ENCODE data around the gene ZNF302. TPM values are rescaled to one million over a fixed set of nuclear protein-coding genes. Genes with fewer than 3 reads are reported as not detected.

Gene ZNF302
- total RNA-seq, 1 experiment from 2014 or later, result 23.3 TPM

DNA sequence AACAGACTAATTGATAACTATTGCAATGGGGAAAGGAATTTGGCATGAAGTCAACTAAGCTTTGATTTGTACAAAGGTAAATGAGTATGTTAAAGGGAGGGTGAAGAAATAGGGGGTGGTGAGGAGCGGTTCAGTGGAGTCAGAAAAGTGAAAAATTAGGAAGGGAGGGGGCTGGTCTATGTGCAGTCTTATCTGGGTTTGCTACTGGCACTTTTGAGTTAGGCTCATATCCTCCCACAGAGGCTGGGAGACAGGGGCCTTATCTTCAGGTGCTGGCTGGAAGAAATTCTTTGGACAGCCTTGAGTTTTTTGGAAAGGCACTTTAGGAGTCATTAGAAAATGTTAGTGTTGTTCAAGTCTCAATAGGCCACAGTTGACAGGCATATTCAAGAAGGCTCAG lies 11.1 kb downstream of the ZNF302 start:
- DNase-seq, result no peak
- H3K4ac ChIP-seq (ENCODE audit: low read depth, low read length), result no peak overlapping the region
- H3K9me3 Mint-ChIP-seq, result peaks cover 51 to 76% of the 10 kb centered on the region in 2 experiments
- H3K4me1 ChIP-seq (ENCODE audit: insufficient read depth, low read length), result no peaks in the 10 kb centered on the region
- H3K23me2 ChIP-seq (ENCODE audit: insufficient read length, low read depth, low read length, poor library complexity, severe bottlenecking), result no peaks in the 10 kb centered on the region
- H3K4me3 Mint-ChIP-seq, result no peak overlapping the region
- H2BK15ac ChIP-seq (ENCODE audit: low read depth, low read length), result no peak overlapping the region
- H3K56ac ChIP-seq (ENCODE audit: insufficient read length, low read depth, low read length), result no peak overlapping the region
- no peak overlapping the region for H3K27ac ChIP-seq (ENCODE audit: insufficient read length, low read depth, low read length)
- peaks cover 22 to 27% (median 25%) of the 10 kb centered on the region in 3 experiments for H3K36me3 Mint-ChIP-seq (ENCODE audit: insufficient read depth in 1 of 3, low read depth in 3 of 3)
- H3K9me3 ChIP-seq (ENCODE audit: control insufficient read depth, low read depth, low read length), result peaks cover 13% of the 10 kb centered on the region
- no peak overlapping the region for H3K4me2 ChIP-seq (ENCODE audit: insufficient read depth, insufficient read length, low read length)
- H3T11ph ChIP-seq (ENCODE audit: low read length), result no peak overlapping the region
- TF ChIP-seq, protein P1, sequence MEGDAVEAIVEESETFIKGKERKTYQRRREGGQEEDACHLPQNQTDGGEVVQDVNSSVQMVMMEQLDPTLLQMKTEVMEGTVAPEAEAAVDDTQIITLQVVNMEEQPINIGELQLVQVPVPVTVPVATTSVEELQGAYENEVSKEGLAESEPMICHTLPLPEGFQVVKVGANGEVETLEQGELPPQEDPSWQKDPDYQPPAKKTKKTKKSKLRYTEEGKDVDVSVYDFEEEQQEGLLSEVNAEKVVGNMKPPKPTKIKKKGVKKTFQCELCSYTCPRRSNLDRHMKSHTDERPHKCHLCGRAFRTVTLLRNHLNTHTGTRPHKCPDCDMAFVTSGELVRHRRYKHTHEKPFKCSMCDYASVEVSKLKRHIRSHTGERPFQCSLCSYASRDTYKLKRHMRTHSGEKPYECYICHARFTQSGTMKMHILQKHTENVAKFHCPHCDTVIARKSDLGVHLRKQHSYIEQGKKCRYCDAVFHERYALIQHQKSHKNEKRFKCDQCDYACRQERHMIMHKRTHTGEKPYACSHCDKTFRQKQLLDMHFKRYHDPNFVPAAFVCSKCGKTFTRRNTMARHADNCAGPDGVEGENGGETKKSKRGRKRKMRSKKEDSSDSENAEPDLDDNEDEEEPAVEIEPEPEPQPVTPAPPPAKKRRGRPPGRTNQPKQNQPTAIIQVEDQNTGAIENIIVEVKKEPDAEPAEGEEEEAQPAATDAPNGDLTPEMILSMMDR (conservative IDR thresholded peaks at IDR 0.05), result no peak
- H4K91ac ChIP-seq (ENCODE audit: insufficient read length, low read depth, low read length), result no peak overlapping the region
- H4K5ac ChIP-seq (ENCODE audit: insufficient read length, low read depth, low read length), result no peak overlapping the region
- no peak overlapping the region for H3K18ac ChIP-seq (ENCODE audit: insufficient read length, low read depth, low read length)
- H3K14ac ChIP-seq (ENCODE audit: insufficient read depth, low read length), result no peak overlapping the region
- WGBS (ENCODE audit: extremely low coverage, insufficient read length, low lambda C conversion rate), result 100% methylated on average over 1 of the region's 1 CpG
- no peak overlapping the region for H2AFZ ChIP-seq (ENCODE audit: low read length)
- no peaks in the 10 kb centered on the region for H3K79me1 ChIP-seq (ENCODE audit: insufficient read depth, low read depth, low read length, poor library complexity, severe bottlenecking)
- H2BK20ac ChIP-seq (ENCODE audit: low read depth, low read length, poor library complexity, severe bottlenecking), result no peak overlapping the region
- H3K27ac Mint-ChIP-seq, result no peak overlapping the region
- H3K4me1 Mint-ChIP-seq, result no peaks in the 10 kb centered on the region
- no peaks in the 10 kb centered on the region for H3K79me2 ChIP-seq (ENCODE audit: insufficient read depth, low read length)
- no peak overlapping the region for H4K8ac ChIP-seq (replicated peaks; ENCODE audit: insufficient read length, low read depth, low read length)
- H2BK120ac ChIP-seq (ENCODE audit: low read depth, low read length, poor library complexity, severe bottlenecking), result no peak overlapping the region
- no peak overlapping the region for H3K23ac ChIP-seq (ENCODE audit: insufficient read length, low read depth, low read length)
- H3K9ac ChIP-seq (ENCODE audit: extremely low read depth, insufficient read length, low read length), result no peak overlapping the region
- no peak overlapping the region for H2AK5ac ChIP-seq (ENCODE audit: insufficient read length, low read length)
- H3K27me3 Mint-ChIP-seq (ENCODE audit: low read depth), result peaks cover 29% of the 10 kb centered on the region
- H2BK12ac ChIP-seq (ENCODE audit: insufficient read length, low read depth, low read length), result no peak overlapping the region
- no peaks in the 10 kb centered on the region for H3K27me3 ChIP-seq (ENCODE audit: insufficient read depth, low read length)
- H4K20me1 ChIP-seq (ENCODE audit: control insufficient read depth, insufficient read depth, insufficient read length), result no peaks in the 10 kb centered on the region
- H2BK5ac ChIP-seq (ENCODE audit: insufficient read length, low read length), result no peak overlapping the region

Data from H9 (cell line).